T follicular helper cell (primary cell): ENCODE data around the gene ACSM3.

Source experiments
- DNase-seq: peaks from one replicate; pipeline ENCODE4 v3.0.0-alpha.2; 2020; ENCODE audit warnings: low read depth

The ACSM3 gene

GRCh38 chr16:20806168-20807050 is 42.6 kb downstream of the ACSM3 start, which contains the start of the genes ERI2 and REXO5:
Gene ERI2 (minus strand): TSS chr16:20806472. CDS start chr16:20806430, 42 bp downstream.
Gene REXO5 (plus strand): TSS chr16:20806527. CDS start chr16:20806954, 427 bp downstream.
- peak; percentile 56 for DNase-seq

GRCh38 chr16:20807862-20808261 is 44.0 kb downstream of the ACSM3 start:
- DNase-seq = no peak

GRCh38 chr16:20811889-20812439 is 48.1 kb downstream of the ACSM3 start:
- DNase-seq = no peak

GRCh38 chr16:20812510-20812909 is 48.7 kb downstream of the ACSM3 start:
- DNase-seq = no peak

- no peak for DNase-seq
These were observed 51.0 kb downstream of the ACSM3 start for GRCh38 chr16:20814784-20815183.

GRCh38 chr16:20818929-20819585 is 55.2 kb downstream of the ACSM3 start:
- no peak for DNase-seq

GRCh38 chr16:20821682-20822081 is 57.9 kb downstream of the ACSM3 start:
- no peak for DNase-seq

- DNase-seq = no peak
These were observed 58.9 kb downstream of the ACSM3 start for GRCh38 chr16:20822521-20823325.

GRCh38 chr16:20826039-20826566 is 62.3 kb downstream of the ACSM3 start:
- DNase-seq = no peak

- no peak for DNase-seq
These were observed 65.7 kb downstream of the ACSM3 start for GRCh38 chr16:20829536-20829935.

GRCh38 chr16:20830372-20830771 is 66.6 kb downstream of the ACSM3 start:
- no peak for DNase-seq

GRCh38 chr16:20833086-20833485 is 69.3 kb downstream of the ACSM3 start:
- no peak for DNase-seq

- no peak for DNase-seq
These were observed 74.4 kb downstream of the ACSM3 start for GRCh38 chr16:20838240-20838639.

GRCh38 chr16:20839504-20839903 is 75.7 kb downstream of the ACSM3 start:
- no peak for DNase-seq

- DNase-seq = no peak
These were observed 80.2 kb downstream of the ACSM3 start for GRCh38 chr16:20844054-20844453.

- DNase-seq = peak; percentile 7
These were observed 80.8 kb downstream of the ACSM3 start for GRCh38 chr16:20844588-20844987.

- DNase-seq = no peak
These were observed 82.2 kb downstream of the ACSM3 start for GRCh38 chr16:20846030-20846429.

GRCh38 chr16:20846551-20846950 is 82.7 kb downstream of the ACSM3 start:
- no peak for DNase-seq
